ENCODE data around the gene TMEM126A.

TMEM126A gene

DNA sequence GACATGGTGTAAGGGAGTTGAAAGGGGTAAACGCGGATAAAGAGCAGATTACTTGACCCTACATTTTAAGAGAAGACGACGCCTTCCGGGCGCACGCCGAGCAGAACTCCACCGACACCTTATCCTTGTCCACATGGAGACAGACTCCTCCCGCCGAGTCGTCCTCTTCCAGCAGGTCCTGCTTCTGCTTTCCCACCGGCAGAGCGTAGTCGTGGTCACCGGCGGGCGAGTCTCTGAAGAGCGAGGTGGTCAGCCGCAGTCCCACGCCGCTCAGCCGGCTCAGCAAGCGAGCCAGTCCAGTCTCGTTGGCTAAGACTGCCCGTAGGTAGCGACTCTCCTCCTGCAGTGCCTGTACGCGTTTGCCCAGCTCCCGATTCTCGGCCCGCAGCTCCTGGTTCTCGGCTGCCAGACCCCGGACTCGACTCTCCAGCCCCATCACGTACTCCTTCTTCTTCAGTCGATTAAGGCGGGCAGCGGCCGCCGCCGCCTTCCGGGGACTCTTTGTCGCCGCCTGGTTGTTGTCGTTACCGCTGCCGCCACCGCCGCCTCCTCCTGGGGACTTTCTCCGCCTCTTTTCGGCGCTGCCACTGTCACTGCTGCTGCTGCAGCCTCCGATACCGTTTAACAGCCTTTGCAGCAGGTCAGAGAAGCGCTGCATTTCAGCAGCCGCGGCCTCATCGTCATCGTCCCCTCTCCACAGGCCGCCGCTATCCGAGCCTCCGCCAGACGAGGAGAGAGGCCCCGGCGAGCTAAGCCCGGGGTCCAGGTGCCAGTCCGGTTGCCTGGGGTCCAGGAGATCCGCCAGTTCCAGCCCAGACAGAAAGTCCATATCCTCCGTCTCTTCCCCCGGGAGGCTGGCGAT, 16.2 kb downstream of the TMEM126A start:
- no peak for TF ChIP-seq PPARA (CRISPR knock-in tag; IDR thresholded peaks at IDR 0.05; ENCODE audit: borderline replicate concordance)
- no peak for TF ChIP-seq ZNF565 (CRISPR knock-in tag; conservative IDR thresholded peaks at IDR 0.05; ENCODE audit: low read depth)
- no peak for TF ChIP-seq ZFP30 (CRISPR knock-in tag; IDR thresholded peaks at IDR 0.05)
- no peak for TF ChIP-seq TCF4 (CRISPR knock-in tag; IDR thresholded peaks at IDR 0.05; ENCODE audit: borderline replicate concordance)
- no peak for TF ChIP-seq ESRRG (CRISPR knock-in tag; IDR thresholded peaks at IDR 0.05)
- no peak for TF ChIP-seq OSR1 (CRISPR knock-in tag; IDR thresholded peaks at IDR 0.05)
- TF ChIP-seq, protein P1, sequence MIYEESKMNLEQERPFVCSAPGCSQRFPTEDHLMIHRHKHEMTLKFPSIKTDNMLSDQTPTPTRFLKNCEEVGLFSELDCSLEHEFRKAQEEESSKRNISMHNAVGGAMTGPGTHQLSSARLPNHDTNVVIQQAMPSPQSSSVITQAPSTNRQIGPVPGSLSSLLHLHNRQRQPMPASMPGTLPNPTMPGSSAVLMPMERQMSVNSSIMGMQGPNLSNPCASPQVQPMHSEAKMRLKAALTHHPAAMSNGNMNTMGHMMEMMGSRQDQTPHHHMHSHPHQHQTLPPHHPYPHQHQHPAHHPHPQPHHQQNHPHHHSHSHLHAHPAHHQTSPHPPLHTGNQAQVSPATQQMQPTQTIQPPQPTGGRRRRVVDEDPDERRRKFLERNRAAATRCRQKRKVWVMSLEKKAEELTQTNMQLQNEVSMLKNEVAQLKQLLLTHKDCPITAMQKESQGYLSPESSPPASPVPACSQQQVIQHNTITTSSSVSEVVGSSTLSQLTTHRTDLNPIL (CRISPR knock-in tag; IDR thresholded peaks at IDR 0.05; ENCODE audit: low read depth), result no peak
- TF ChIP-seq ISL1 (CRISPR knock-in tag; IDR thresholded peaks at IDR 0.05), result no peak
- ATAC-seq, result peak; percentile 60

DNA sequence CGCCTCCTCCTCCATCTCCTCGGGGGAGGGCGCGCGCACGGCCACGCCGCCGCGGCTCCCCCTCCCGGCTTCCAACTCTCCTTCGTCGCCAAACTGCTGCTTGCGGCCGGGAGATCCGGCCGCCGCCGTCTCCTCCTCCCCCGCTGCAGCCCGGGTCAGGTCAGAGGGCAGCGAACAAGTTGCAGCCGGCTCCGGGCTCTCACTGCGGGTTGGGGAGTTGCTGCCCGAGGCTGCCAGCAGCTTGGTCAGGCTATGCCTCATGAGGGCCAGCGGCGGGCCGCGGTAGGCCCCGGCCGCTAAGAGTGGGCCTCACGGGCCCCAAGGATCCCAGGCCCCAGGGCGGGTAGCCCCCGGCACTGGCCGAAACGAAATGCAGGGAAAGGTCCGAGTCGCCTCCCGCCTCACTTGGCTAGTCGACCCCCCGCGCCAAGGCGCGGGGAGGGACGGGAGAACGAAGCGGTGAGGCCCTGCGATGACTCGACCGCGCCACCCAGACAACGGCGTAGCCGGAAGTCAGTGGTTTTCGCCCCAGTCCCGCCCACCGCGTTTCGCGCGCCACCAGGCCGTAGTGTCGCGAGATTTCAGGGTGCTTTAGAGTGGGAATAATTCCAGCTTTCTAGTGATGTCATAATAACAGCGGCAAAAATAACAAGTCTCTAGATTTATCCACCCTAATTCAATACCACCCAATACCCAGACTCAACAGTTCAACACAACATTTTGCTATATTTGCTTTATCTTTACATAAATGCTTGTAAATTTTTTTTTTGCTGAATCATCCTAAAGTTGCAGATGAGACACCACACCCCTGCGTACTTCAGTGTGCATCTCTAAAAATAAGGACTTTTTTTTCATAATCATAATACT, 17.1 kb downstream of the TMEM126A start, which contains the start of gene CREBZF:
Gene CREBZF, minus strand, starts transcription at position 515 of the 867 bp plus-strand sequence. Its CDS starts 254 bp downstream, at position 261.
- peak; percentile 93 for ATAC-seq
- no peak for TF ChIP-seq RARB (CRISPR knock-in tag; IDR thresholded peaks at IDR 0.05)
- TF ChIP-seq GLIS3 (CRISPR knock-in tag; IDR thresholded peaks at IDR 0.05), result 0 out of 2 replicates have a peak, but pooled peaks have one; percentile 20
- TF ChIP-seq, protein P2, sequence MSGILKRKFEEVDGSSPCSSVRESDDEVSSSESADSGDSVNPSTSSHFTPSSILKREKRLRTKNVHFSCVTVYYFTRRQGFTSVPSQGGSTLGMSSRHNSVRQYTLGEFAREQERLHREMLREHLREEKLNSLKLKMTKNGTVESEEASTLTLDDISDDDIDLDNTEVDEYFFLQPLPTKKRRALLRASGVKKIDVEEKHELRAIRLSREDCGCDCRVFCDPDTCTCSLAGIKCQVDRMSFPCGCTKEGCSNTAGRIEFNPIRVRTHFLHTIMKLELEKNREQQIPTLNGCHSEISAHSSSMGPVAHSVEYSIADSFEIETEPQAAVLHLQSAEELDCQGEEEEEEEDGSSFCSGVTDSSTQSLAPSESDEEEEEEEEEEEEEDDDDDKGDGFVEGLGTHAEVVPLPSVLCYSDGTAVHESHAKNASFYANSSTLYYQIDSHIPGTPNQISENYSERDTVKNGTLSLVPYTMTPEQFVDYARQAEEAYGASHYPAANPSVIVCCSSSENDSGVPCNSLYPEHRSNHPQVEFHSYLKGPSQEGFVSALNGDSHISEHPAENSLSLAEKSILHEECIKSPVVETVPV (CRISPR knock-in tag; IDR thresholded peaks at IDR 0.05), result 0 out of 2 replicates have a peak, but pooled peaks have one; percentile 21
- TF ChIP-seq ZFP3 (CRISPR knock-in tag; IDR thresholded peaks at IDR 0.05), result peak; percentile 55; the same call in 1 of the 2 replicates
- no peak for TF ChIP-seq TCF4 (CRISPR knock-in tag; IDR thresholded peaks at IDR 0.05; ENCODE audit: borderline replicate concordance)

DNA sequence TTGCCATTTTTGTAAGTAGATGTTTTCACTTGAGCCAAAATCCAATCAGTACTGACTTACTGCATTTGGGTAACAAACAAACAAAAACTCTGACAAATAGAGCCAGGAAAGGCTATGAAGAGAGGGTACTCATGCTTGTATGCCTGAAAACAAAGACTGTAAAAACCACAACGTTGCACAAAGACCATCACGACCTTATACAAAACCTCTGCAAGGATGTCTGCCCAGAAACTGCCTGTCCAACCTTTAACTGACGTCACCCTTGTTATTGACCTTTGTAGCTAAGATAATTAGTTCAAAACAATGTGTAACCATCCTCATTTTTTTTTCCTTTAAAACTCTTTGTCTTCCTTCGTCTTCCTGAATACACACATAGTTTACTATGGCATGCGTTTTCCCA, 18.0 kb downstream of the TMEM126A start:
- no peak for ATAC-seq
- TF ChIP-seq OSR1 (CRISPR knock-in tag; IDR thresholded peaks at IDR 0.05) (no peak), ZNF70 (CRISPR knock-in tag; IDR thresholded peaks at IDR 0.05) (no peak), ARNTL (CRISPR knock-in tag; IDR thresholded peaks at IDR 0.05; ENCODE audit: borderline replicate concordance, low read depth) (no peak), TCF4 (CRISPR knock-in tag; IDR thresholded peaks at IDR 0.05; ENCODE audit: borderline replicate concordance) (no peak), ZFP30 (CRISPR knock-in tag; IDR thresholded peaks at IDR 0.05) (no peak)
- TF ChIP-seq, protein P3, sequence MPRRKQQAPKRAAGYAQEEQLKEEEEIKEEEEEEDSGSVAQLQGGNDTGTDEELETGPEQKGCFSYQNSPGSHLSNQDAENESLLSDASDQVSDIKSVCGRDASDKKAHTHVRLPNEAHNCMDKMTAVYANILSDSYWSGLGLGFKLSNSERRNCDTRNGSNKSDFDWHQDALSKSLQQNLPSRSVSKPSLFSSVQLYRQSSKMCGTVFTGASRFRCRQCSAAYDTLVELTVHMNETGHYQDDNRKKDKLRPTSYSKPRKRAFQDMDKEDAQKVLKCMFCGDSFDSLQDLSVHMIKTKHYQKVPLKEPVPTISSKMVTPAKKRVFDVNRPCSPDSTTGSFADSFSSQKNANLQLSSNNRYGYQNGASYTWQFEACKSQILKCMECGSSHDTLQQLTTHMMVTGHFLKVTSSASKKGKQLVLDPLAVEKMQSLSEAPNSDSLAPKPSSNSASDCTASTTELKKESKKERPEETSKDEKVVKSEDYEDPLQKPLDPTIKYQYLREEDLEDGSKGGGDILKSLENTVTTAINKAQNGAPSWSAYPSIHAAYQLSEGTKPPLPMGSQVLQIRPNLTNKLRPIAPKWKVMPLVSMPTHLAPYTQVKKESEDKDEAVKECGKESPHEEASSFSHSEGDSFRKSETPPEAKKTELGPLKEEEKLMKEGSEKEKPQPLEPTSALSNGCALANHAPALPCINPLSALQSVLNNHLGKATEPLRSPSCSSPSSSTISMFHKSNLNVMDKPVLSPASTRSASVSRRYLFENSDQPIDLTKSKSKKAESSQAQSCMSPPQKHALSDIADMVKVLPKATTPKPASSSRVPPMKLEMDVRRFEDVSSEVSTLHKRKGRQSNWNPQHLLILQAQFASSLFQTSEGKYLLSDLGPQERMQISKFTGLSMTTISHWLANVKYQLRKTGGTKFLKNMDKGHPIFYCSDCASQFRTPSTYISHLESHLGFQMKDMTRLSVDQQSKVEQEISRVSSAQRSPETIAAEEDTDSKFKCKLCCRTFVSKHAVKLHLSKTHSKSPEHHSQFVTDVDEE (CRISPR knock-in tag; IDR thresholded peaks at IDR 0.05), result no peak

DNA sequence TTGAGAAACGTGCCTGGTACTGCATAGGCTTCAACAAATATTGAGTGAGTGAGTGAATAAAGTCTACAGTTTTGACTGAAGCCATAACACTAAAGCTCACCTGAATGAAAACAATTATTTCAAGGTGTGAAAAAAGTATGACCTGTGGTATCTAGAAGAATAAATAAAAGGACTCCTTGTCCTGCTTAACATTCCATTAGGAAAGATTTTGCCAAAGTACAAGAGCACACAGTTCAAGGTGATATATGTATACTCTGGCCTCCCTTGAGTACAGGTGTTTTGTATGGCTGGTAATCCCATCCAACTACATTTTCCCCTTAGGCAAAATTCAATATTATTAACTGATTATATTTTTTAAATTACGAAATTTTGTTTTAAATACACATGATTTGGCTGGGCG, 18.9 kb downstream of the TMEM126A start:
- no peak for ATAC-seq
- TF ChIP-seq TCF4 (CRISPR knock-in tag; IDR thresholded peaks at IDR 0.05; ENCODE audit: borderline replicate concordance), result no peak
- TF ChIP-seq, protein P4, sequence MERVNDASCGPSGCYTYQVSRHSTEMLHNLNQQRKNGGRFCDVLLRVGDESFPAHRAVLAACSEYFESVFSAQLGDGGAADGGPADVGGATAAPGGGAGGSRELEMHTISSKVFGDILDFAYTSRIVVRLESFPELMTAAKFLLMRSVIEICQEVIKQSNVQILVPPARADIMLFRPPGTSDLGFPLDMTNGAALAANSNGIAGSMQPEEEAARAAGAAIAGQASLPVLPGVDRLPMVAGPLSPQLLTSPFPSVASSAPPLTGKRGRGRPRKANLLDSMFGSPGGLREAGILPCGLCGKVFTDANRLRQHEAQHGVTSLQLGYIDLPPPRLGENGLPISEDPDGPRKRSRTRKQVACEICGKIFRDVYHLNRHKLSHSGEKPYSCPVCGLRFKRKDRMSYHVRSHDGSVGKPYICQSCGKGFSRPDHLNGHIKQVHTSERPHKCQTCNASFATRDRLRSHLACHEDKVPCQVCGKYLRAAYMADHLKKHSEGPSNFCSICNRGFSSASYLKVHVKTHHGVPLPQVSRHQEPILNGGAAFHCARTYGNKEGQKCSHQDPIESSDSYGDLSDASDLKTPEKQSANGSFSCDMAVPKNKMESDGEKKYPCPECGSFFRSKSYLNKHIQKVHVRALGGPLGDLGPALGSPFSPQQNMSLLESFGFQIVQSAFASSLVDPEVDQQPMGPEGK (CRISPR knock-in tag; IDR thresholded peaks at IDR 0.05; ENCODE audit: borderline replicate concordance), result no peak
- TF ChIP-seq, protein P2 (CRISPR knock-in tag; IDR thresholded peaks at IDR 0.05), result no peak
- TF ChIP-seq ZFP30 (CRISPR knock-in tag; IDR thresholded peaks at IDR 0.05), result no peak
- no peak for TF ChIP-seq ZNF8 (CRISPR knock-in tag; IDR thresholded peaks at IDR 0.05)
- TF ChIP-seq, protein P3 (CRISPR knock-in tag; IDR thresholded peaks at IDR 0.05), result no peak
- TF ChIP-seq SNAI2 (CRISPR knock-in tag; IDR thresholded peaks at IDR 0.05), result no peak
- no peak for TF ChIP-seq ZFP3 (CRISPR knock-in tag; IDR thresholded peaks at IDR 0.05)
- TF ChIP-seq ZNF565 (CRISPR knock-in tag; conservative IDR thresholded peaks at IDR 0.05; ENCODE audit: low read depth), result no peak
- TF ChIP-seq ARNTL (CRISPR knock-in tag; IDR thresholded peaks at IDR 0.05; ENCODE audit: borderline replicate concordance, low read depth), result no peak
